HL-60 (cell line): ENCODE results near the gene ZNF764.

Experiments used
- DNase-seq, 2 experiments: peaks; one replicate each; pipeline ENCODE4 v3.0.0-alpha.2; 2010 to 2020; ENCODE audit warnings: low read depth in 1 of 2, low spot score in 1 of 2
- H3K27ac ChIP-seq: fragments of 250-450 bp; sonication (Bioruptor Pico); replicated peaks from 2 replicates; pipeline ENCODE4 v1.5.1; 2020; ENCODE audit warnings: mild to moderate bottlenecking, moderate library complexity
- H3K27me3 ChIP-seq: fragments of 250-450 bp; sonication (Bioruptor Pico); 2 replicates; pipeline ENCODE4 v1.5.1; 2021; ENCODE audit warnings: mild to moderate bottlenecking, moderate library complexity; ENCODE audit not compliant: insufficient read depth, poor library complexity, severe bottlenecking
- H3K4me3 ChIP-seq: replicated peaks from 2 replicates; pipeline ENCODE4 v1.5.1; 2011; ENCODE audit warnings: mild to moderate bottlenecking, control low read depth, low read length; ENCODE audit not compliant: insufficient read depth
- GABPA ChIP-seq: IDR thresholded peaks from 2 replicates; pipeline ENCODE4 v1.6.1; 2012; ENCODE audit warnings: low read depth
- POLR2AphosphoS5 ChIP-seq: IDR thresholded peaks from 2 replicates; pipeline ENCODE4 v1.6.1; 2012; ENCODE audit warnings: low read depth
- SPI1 ChIP-seq: IDR thresholded peaks from 2 replicates; pipeline ENCODE4 v1.6.1; 2012; ENCODE audit warnings: low read depth, mild to moderate bottlenecking, borderline replicate concordance
- TF ChIP-seq, protein P1 (sequence below): IDR thresholded peaks from one replicate; pipeline ENCODE4 v1.5.1; 2011; ENCODE audit warnings: low read length, control low read depth, inconsistent platforms; ENCODE audit not compliant: insufficient read depth
- TF ChIP-seq, protein P2 (sequence below): IDR thresholded peaks from 2 replicates; pipeline ENCODE4 v1.6.1; 2012; ENCODE audit warnings: low read depth; ENCODE audit not compliant: insufficient replicate concordance

Gene ZNF764

DNA sequence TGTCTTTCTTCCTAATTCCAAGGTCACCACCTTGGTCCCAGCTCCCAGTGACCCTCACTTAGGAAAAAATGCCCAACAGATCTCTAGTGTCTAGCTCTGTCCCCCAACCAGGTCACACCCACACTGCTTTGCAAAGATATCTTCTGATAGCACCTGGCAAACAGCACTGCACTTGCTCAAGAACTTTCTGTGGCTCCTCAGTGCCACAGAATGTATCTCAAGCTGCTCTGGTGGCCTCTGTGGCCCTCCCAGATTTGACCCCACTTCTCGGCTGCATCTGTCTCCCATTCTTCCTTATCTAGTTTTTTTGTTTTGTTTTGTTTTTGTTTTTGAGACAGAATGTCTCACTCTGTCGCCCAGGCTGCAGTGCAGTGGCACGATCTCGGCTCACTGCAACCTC is 8.4 kb upstream of the ZNF764 start:
- no peak overlapping the region for H3K27ac ChIP-seq
- no peak for TF ChIP-seq GABPA
- TF ChIP-seq, protein P1, sequence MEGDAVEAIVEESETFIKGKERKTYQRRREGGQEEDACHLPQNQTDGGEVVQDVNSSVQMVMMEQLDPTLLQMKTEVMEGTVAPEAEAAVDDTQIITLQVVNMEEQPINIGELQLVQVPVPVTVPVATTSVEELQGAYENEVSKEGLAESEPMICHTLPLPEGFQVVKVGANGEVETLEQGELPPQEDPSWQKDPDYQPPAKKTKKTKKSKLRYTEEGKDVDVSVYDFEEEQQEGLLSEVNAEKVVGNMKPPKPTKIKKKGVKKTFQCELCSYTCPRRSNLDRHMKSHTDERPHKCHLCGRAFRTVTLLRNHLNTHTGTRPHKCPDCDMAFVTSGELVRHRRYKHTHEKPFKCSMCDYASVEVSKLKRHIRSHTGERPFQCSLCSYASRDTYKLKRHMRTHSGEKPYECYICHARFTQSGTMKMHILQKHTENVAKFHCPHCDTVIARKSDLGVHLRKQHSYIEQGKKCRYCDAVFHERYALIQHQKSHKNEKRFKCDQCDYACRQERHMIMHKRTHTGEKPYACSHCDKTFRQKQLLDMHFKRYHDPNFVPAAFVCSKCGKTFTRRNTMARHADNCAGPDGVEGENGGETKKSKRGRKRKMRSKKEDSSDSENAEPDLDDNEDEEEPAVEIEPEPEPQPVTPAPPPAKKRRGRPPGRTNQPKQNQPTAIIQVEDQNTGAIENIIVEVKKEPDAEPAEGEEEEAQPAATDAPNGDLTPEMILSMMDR, result no peak
- TF ChIP-seq SPI1, result no peak
- TF ChIP-seq POLR2AphosphoS5, result no peak
- TF ChIP-seq, protein P2, sequence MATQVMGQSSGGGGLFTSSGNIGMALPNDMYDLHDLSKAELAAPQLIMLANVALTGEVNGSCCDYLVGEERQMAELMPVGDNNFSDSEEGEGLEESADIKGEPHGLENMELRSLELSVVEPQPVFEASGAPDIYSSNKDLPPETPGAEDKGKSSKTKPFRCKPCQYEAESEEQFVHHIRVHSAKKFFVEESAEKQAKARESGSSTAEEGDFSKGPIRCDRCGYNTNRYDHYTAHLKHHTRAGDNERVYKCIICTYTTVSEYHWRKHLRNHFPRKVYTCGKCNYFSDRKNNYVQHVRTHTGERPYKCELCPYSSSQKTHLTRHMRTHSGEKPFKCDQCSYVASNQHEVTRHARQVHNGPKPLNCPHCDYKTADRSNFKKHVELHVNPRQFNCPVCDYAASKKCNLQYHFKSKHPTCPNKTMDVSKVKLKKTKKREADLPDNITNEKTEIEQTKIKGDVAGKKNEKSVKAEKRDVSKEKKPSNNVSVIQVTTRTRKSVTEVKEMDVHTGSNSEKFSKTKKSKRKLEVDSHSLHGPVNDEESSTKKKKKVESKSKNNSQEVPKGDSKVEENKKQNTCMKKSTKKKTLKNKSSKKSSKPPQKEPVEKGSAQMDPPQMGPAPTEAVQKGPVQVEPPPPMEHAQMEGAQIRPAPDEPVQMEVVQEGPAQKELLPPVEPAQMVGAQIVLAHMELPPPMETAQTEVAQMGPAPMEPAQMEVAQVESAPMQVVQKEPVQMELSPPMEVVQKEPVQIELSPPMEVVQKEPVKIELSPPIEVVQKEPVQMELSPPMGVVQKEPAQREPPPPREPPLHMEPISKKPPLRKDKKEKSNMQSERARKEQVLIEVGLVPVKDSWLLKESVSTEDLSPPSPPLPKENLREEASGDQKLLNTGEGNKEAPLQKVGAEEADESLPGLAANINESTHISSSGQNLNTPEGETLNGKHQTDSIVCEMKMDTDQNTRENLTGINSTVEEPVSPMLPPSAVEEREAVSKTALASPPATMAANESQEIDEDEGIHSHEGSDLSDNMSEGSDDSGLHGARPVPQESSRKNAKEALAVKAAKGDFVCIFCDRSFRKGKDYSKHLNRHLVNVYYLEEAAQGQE, result no peak

DNA sequence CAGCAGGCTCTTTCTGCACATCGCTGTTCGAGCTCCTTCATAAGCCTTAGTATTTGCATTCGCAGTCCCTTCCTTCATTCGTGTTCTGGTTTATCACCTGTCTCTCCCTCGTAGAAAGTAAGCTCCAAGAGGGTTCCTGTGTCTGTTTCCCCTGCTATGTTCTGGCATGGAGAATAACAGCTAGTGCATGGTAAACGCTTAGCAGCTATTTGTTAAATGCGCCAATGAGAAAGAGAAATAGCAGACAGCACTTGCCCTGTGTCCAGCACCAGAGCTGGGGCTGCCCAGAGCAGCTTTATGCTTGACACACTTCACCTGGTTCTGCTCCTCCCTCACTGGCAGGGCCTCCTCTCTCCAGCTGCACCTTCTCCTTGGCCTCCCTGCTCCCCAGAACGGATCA is 7.8 kb upstream of the ZNF764 start:
- no peak overlapping the region for H3K27ac ChIP-seq
- H3K4me3 ChIP-seq, result no peak overlapping the region
- TF ChIP-seq SPI1, result no peak
- no peaks in the 10 kb centered on the region for H3K27me3 ChIP-seq
- DNase-seq, result no peak

More for the DNA sequence above, 8.4 kb upstream of the ZNF764 start:
- no peak for DNase-seq
- Histone ChIP-seq H3K27me3 (no peaks in the 10 kb centered on the region), H3K4me3 (no peak overlapping the region)

DNA sequence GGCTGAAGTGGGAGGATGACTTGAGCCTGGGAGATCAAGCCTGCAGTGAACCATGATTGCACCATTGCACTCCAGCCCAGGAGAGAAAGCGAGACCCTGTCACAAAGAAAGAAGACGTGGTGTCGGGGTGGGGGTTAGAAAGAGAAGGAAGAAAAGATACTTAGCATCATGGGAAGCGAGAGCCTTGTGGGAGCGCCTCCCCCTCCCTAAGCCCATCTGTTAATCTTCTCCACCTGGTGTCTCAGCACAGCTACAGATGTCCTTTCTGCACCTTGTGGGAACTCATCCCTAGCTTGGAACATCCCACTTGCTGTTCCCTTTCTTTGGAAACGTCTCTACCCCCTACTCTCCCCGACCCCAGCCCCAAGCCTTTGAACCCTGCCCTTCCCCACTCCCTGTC is 7.4 kb upstream of the ZNF764 start:
- H3K27ac ChIP-seq, result no peak overlapping the region

DNA sequence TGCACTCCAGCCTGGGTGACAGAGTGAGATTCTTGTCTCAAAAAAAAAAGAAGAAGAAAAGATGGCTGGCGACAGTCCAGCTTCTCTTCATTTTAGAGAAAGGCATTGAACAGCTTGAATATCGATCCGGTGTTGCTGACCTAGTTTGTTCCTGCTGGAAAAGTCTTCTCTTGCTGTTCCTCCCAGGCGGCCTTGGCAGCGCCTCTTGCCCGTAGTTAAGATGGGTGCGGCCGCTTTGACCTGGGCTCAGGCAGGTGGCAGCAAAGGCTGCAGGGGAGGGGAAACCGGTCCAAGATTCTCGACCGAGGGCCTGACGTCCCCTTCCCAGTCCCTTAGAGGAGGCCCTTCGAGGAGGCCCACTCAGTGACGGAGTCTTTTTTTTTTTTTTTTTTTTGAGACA is 3.8 kb upstream of the ZNF764 start:
- no peaks in the 10 kb centered on the region for H3K27me3 ChIP-seq
- DNase-seq, result no peak
- no peak overlapping the region for H3K4me3 ChIP-seq
- H3K27ac ChIP-seq, result no peak overlapping the region
- TF ChIP-seq POLR2AphosphoS5 (no peak), GABPA (no peak), SPI1 (no peak)
- TF ChIP-seq, protein P1, result no peak
- TF ChIP-seq, protein P2, result no peak

More for the DNA sequence above, 7.4 kb upstream of the ZNF764 start:
- TF ChIP-seq, protein P1, result no peak
- TF ChIP-seq GABPA, result no peak
- no peak for TF ChIP-seq SPI1
- TF ChIP-seq, protein P2, result no peak
- no peaks in the 10 kb centered on the region for H3K27me3 ChIP-seq
- DNase-seq, result no peak
- H3K4me3 ChIP-seq, result no peak overlapping the region
